ENCODE measurements around the gene CNTNAP2. TPM values are rescaled to one million over a fixed set of nuclear protein-coding genes. Genes with fewer than 3 reads are reported as not detected.

CNTNAP2 gene
- total RNA-seq, 1 donor from 2014 or later: 0.59 TPM

GRCh38 chr7:147279964-147280374, 1163.4 kb downstream of the CNTNAP2 start:
- Histone ChIP-seq H3K36me3 (no peaks in the 10 kb centered on the region), H3K4me1 (no peaks in the 10 kb centered on the region), H3K27me3 (ENCODE audit: low read depth) (no peaks in the 10 kb centered on the region), H3K4me3 (no peak overlapping the region), H3K27ac (no peak overlapping the region), H3K9me3 (no peaks in the 10 kb centered on the region)
- no peak for TF ChIP-seq CTCF (IDR thresholded peaks at IDR 0.05)
- ATAC-seq (no peak), DNase-seq (no peak)
- intact Hi-C loops (cut with DNase I): no loop called here

- Histone ChIP-seq H3K27ac (no peak overlapping the region), H3K36me3 (no peaks in the 10 kb centered on the region), H3K27me3 (ENCODE audit: low read depth) (no peaks in the 10 kb centered on the region), H3K4me1 (no peaks in the 10 kb centered on the region), H3K4me3 (no peak overlapping the region), H3K9me3 (no peaks in the 10 kb centered on the region)
- TF ChIP-seq CTCF (IDR thresholded peaks at IDR 0.05): no peak
- no peak for DNase-seq
- no peak for ATAC-seq
- intact Hi-C loops (cut with DNase I): no loop called here
Observed at GRCh38 chr7:147282204-147282603, 1165.6 kb downstream of the CNTNAP2 start.

- Histone ChIP-seq H3K27me3 (ENCODE audit: low read depth) (no peaks in the 10 kb centered on the region), H3K4me3 (no peak overlapping the region), H3K36me3 (no peaks in the 10 kb centered on the region), H3K4me1 (no peaks in the 10 kb centered on the region), H3K9me3 (no peaks in the 10 kb centered on the region), H3K27ac (no peak overlapping the region)
- DNase-seq: no peak
- TF ChIP-seq CTCF (IDR thresholded peaks at IDR 0.05): no peak
- intact Hi-C loops (cut with DNase I): no loop called here
- no peak for ATAC-seq
Observed at GRCh38 chr7:147296201-147296600, 1179.6 kb downstream of the CNTNAP2 start.

GRCh38 chr7:147296986-147297385, 1180.4 kb downstream of the CNTNAP2 start:
- Histone ChIP-seq H3K4me1 (no peaks in the 10 kb centered on the region), H3K4me3 (no peak overlapping the region), H3K27me3 (ENCODE audit: low read depth) (no peaks in the 10 kb centered on the region), H3K9me3 (no peaks in the 10 kb centered on the region), H3K36me3 (no peaks in the 10 kb centered on the region), H3K27ac (no peak overlapping the region)
- ATAC-seq (no peak), DNase-seq (no peak)
- TF ChIP-seq CTCF (IDR thresholded peaks at IDR 0.05): no peak
- intact Hi-C loops (cut with DNase I): no loop called here

GRCh38 chr7:147298611-147299043, 1182.0 kb downstream of the CNTNAP2 start:
- Histone ChIP-seq H3K9me3 (no peaks in the 10 kb centered on the region), H3K27ac (no peak overlapping the region), H3K4me1 (no peaks in the 10 kb centered on the region), H3K4me3 (no peak overlapping the region), H3K36me3 (no peaks in the 10 kb centered on the region), H3K27me3 (ENCODE audit: low read depth) (no peaks in the 10 kb centered on the region)
- ATAC-seq (no peak), DNase-seq (no peak)
- intact Hi-C loops (cut with DNase I): no loop called here
- no peak for TF ChIP-seq CTCF (IDR thresholded peaks at IDR 0.05)

GRCh38 chr7:147300293-147300692, 1183.7 kb downstream of the CNTNAP2 start:
- no peaks in the 10 kb centered on the region for H3K27me3 ChIP-seq (ENCODE audit: low read depth)
- no peak overlapping the region for H3K4me3 ChIP-seq
- no peak for TF ChIP-seq CTCF (IDR thresholded peaks at IDR 0.05)
- no peak overlapping the region for H3K27ac ChIP-seq
- no peak for DNase-seq
- H3K36me3 ChIP-seq: no peaks in the 10 kb centered on the region
- no peak for ATAC-seq
- H3K4me1 ChIP-seq: no peaks in the 10 kb centered on the region
- intact Hi-C loops (cut with DNase I): no loop called here
- H3K9me3 ChIP-seq: no peaks in the 10 kb centered on the region

Data from lower lobe of right lung (tissue), 2 donors.